Astrocyte of the hippocampus (primary cell): ENCODE data around the gene TMEM86A.
A peak's percentile ranks its signal among the peaks of the same experiment; 100 is the strongest.

Experiments used
- DNase-seq: peaks from one replicate; pipeline ENCODE4 v3.0.0; 2011; ENCODE audit warnings: low read depth, low spot score

The TMEM86A gene

DNA sequence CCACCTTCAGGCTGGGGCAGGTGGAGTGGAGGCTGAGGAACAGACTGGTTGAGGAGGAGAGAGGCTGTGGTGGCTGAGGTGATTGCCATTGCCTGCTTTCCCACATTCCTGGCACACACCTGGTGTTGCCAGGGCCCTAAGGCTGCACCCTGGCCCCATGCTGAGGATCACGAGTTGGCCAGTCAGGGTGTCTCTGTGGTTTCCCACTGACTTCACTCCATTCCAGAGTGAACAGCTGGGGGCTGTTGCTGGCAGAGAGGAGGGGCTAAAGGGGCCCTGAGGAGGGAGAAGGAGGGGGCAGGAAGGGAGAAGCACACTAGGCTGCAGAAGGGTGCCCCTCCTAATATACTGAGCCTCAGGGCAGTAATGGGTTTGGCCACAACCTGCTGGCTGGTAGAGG is 1.8 kb downstream of the TMEM86A start:
- peak; percentile 39 for DNase-seq

DNA sequence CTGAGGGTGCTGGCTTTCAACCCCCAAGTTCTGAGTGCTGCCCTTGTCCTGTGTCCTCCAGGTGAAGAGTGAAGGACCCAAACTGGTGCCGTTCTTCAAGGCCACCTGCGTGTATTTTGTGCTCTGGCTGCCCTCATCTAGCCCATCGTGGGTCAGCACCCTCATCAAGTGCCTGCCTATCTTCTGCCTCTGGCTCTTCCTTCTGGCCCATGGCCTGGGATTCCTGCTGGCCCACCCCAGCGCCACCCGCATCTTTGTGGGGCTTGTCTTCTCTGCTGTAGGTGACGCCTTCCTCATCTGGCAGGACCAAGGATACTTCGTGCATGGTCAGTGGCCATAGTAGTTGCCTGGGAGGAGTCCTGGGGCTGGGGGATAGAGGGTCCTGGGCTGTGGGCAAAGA is 2.3 kb downstream of the TMEM86A start:
- no peak for DNase-seq

DNA sequence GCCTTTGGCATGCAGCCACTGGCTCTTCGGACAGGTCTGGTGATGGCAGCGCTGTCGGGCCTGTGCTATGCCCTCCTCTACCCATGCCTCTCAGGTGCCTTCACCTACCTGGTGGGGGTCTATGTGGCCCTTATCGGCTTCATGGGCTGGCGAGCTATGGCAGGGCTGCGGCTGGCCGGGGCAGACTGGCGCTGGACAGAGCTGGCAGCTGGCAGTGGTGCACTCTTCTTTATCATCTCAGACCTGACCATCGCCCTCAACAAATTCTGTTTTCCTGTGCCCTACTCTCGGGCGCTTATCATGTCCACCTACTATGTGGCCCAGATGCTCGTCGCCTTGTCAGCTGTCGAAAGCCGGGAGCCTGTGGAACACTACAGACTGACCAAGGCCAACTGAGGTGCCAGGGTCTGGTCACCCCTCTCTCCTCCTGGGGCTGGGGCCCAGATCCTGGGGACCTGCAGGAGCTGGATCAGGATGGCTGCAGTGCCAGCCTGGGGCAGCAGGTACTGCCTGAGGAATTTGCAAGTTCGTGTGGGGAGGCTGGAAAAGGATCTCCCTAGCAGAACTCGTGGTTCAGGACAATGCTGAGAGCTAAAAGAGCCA is 3.1 kb downstream of the TMEM86A start:
- DNase-seq, result no peak

DNA sequence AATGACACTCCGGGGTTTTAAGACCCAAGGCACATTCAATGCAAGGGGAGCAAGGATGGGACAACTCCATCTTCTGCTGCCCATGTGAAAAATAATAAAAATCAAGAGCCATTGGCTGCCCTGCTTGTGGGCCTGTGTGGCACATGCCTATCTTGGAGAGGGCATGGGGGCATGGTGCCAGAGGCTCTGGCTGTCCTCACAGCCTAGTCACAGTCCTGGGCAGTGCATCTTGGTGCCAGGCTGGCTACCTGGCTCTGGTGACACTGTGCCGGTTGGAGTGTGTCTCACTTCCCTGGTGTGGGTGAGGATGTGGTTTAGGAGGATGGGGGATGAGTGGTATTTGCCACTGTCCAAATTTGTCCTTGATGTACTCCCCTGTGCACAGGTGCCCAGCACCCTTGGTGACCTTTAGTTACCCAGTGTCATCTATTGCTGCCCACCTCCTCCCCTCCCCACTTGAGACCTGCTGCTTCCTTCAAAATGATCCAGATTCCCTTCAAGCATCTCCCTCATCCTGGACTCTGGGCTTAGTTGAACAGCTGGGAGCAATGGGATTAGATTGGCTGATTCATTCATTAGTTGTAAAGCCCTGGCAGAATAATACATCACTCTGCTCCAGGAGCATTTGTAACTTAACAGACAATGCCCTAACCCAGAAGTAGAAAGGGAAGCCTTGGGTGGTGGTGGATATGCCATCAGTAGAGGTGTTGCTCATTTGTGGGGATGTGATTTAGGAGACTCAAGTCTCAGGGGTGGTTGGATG is 4.6 kb downstream of the TMEM86A start:
- DNase-seq, result no peak

DNA sequence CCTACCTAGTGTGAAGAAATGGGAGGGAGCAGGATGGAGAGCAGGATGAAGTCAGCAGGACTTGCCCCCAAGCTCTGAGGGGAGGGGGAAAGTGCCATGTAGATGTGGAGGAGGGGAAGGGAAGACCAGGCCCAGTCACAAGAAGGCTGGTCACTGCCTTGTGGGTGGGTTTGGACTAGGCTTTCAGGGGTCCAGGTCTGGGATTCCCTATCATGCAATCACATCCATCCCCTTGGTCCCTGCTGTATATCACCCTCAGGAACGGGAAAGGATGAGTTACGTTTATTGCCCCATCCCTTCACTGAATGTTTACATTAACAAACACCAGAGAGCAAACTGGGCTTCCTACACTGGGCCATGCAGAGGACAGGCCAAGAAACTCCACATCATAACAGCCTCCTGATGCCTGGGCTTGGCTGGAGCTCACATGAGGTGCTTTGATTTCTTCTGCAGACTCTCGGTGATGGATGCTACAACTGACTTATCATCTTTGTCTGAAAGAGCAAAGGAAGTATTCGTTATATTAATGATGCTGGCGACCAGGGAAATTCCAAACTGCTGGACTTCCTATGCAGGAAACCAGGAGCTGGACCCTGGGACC is 5.6 kb downstream of the TMEM86A start:
- no peak for DNase-seq

DNA sequence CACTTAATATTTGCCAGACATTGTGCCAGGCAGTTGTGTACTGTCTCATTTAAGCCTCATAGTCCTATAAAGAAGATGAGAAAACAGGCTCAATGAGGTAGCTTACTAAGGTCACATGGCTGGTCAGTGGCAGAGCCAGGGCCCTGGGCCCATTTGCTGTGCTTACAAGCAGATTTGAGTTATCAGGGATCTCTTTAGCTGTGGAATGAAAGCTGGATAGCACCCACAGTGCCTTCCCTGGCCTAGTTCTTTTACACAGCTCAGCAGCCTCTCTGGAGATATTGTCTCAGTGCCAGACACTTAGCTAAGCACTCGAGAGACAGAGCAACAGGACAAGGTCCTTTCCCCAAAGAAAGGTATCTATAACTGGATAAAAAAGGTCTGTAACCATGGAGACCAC is 6.1 kb downstream of the TMEM86A start:
- DNase-seq, result no peak

DNA sequence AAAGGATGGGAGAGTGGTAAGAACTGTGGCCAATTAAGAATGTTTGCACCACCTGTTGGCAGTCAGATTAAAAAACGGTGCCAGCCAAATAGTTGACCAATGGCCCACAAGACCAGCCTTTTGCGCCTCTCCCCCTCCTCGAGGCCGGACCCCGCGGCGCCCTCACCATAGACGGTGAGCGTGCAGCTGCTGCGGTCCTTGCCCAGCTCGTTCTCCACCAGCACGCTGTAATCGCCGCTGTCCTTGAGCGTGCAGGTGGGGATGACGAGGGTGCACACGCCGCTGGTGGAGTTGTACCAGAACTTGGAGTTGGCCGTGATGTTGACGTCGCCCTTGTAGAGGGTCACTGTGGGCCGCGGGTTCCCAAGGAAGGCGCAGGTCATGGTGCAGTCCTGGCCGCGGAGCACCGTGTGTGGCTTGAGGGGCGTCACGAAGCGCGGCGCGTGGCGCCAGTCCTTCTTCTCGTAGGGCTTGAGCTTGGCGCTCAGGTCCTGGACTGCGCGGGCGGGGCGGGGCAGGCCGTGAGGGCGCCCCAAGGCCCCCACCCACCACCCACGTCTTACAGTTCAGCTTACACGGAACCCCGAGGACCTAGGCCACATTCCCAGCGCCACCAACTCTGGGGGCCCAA is 7.2 kb downstream of the TMEM86A start:
- peak; percentile 27 for DNase-seq

DNA sequence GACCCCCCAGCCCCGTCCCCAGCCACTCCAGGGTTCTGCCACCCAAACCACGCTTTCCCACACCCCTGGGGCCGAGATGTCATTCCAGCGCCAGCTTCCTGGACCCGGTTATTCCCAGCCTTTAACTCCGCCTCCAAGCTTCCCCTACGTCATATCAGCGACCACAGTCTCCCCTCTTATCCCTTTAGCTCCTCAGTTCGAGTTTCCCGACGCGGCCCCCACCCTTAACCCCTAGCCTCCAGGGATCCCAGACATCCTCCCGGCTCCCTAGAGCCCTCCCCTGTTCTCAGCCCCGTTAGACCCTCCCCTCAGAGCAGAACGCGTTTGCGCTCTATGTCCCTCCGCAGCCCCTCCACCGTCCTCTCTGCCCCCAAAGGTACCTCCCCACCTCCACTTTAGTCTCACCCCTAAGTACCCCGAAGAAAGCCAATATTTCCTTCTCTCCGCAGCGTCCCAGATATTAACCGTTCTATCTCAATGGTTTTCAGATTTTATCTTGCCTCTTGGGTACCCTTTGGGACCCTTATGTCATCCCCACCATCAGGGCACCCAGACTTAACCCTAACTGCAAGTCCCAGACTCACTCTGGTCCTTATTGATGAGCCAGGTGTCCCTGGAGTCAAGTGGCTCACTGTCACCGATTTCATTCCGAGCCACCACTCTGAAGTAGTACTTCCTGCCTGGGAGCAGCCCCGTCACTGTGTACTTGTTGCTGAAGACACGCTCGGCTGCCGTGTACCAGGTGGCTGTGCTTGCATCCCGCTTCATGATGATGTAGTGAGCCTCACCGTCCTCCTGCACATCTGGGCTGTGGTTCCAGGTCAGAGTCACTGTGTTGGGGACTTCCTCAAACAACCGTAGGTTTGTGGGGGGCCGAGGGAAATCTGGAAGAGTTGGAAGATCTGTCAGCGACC is 8.0 kb downstream of the TMEM86A start:
- DNase-seq, result peak; percentile 50

DNA sequence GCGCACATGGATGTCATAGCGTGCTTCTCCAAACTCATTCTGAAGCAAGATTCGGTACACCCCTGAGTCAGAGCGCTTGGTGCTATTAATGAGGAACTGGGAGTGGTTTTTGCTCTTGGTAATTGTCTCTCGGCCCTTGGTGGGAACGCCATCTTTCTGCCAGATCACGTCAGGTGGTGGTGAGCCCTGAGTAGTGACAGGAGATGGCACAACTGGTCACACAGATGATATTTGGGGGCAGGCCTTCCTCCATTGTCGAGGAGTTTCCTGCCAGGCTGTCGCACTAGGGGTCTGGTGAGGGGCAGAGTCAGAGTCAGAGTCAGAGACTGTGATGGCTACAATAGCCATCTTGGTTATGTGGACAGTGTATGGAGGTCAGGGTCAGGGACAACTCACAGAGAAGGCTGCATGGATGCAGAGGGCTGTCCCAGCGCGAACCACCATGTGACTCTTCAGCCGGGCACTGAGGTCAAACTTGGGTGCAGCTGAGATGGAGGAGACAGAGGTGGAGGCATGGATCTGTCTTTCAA is 9.3 kb downstream of the TMEM86A start:
- DNase-seq, result no peak

DNA sequence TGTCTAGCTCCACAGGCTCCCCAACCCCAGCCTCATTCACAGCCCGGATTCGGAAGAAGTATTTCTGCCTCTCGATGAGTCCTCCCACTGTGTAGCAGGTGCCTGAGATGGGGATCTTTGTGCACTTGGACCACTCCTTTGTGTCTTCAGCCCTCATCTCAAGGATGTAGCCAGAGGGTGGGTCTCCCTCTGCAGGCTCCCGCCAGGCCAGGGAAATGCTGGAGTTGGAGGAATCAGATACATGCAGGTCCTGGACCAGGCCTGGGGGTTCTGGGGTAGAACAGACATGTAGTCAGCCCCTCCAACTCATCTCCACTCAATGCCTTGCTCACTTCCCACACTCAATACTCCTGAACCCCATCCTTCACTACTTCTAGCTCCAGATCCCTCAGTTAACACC is 10.8 kb downstream of the TMEM86A start:
- no peak for DNase-seq

DNA sequence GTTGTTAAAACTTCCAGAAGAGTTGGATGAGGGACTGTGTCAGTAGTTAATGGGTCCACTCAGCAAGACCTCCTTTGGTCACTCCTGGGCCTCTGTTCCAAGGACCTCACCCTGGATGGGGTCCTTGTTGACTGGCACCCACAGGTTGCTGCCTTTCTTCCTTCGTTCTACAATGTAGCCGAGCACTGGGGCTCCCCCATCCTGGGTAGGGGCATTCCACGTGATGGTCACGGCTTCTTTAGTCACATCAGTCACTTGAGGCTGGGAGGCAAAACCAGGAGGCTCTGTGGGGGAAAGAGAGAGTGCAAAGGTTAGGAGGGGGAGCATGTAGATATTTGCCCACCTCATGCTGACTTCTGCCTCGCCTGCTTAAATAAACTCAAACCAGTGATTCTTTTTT is 12.0 kb downstream of the TMEM86A start:
- DNase-seq, result no peak

DNA sequence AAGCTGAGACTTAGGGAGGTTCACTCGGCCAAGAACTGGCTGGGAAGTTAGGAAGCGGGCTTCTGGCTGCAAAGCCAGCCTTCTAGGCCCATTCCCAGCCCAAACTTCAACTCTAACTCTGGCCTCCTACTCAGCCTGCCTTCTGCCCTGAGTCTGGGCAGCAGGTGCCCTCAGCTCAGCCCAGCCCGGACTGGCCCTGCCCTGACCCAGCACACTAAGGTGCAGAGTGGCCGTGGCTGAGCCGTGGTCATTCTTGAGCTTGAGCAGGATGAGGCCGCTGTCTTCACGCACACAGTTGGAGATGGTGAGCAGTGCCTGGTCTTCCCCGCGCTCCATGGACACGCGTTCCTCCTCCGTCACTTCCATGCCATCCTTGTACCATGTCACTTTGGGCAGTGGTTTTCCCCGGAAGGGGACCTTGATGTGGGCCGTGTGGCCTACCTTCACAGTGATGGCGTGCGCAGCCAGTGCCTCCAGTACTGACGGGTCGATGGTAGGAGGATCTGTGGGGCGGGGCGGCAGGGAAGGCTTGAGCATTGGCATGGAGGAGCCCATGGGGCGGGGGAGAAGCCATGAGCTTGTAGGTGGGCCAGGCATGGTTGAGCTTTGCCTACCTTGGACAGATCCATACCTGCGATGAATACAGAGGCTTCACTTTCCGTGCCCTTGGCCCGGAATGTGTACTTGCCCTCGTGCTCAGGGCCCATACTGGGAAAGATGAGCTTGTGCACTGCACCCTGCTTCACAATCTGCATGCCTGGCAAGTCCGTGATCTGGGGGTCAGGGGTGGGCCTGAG is 15.3 kb downstream of the TMEM86A start:
- no peak for DNase-seq

DNA sequence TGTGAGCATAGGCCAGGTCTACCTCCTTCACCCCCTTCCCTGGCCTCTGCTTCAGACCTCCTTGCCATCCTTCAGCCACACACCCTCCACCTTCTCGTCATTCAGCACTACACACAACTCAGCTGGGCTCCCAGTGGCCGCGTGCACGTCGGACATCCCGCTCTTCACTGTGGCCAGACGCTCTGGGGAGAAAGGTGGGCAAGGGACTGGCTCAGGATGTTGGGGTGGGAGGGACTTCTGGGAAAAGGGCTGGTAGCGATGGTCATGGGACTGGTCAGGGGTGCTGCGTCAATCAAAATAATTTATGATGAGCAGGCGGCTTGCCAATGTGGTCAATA is 15.8 kb downstream of the TMEM86A start:
- DNase-seq, result no peak

DNA sequence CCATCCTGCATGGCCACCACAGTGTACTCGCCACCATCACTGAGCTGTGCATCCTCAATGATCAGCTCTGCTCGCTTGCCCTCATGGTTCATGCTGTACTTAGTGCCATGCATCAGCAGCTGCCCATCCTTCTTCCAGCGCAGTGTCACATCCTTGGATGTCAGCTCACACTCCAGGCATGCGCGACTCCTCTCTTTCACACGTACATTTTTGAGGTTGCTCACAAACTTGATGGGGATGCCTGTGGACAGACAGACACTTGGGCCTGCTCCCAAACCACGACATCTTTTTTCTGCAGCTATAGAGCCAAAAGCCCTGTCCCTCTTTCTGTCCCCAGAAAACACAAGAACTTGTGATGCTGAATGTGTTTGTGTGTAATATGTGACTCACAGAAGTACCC is 16.9 kb downstream of the TMEM86A start:
- DNase-seq, result no peak

DNA sequence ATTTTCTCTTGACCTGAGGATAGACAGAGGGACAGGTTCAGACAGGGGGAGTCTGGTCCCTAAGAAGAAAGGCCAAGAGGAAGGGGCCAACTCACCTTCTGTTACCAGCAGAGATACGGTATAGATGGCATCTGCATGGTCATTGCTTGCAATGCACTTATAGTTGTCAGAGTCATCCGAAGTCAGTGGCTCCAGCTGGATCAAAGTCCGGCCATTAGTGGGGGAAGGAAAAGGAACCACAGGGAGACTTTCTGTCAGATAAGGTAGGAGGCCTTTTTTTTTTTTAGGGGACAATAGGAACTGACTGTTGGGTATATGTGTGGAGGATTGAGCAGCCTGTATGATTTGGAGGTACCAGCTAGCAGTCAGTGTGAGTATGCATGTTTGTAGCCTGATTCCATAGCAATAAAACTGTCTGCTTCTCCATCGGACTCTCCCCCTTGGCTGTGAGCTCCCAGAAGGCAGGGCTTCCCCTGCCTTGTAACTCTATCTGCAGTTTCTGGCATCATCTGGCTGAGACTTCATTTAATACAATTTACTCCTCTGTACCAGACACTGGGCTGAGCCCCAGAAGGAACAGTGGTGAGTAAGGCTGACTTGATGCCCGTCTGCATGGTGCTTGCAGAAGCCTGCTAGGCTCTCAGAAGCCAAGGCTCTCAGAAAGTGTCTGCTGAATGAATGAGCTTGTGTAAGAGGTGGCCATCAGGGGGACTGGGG is 21.7 kb downstream of the TMEM86A start:
- no peak for DNase-seq

DNA sequence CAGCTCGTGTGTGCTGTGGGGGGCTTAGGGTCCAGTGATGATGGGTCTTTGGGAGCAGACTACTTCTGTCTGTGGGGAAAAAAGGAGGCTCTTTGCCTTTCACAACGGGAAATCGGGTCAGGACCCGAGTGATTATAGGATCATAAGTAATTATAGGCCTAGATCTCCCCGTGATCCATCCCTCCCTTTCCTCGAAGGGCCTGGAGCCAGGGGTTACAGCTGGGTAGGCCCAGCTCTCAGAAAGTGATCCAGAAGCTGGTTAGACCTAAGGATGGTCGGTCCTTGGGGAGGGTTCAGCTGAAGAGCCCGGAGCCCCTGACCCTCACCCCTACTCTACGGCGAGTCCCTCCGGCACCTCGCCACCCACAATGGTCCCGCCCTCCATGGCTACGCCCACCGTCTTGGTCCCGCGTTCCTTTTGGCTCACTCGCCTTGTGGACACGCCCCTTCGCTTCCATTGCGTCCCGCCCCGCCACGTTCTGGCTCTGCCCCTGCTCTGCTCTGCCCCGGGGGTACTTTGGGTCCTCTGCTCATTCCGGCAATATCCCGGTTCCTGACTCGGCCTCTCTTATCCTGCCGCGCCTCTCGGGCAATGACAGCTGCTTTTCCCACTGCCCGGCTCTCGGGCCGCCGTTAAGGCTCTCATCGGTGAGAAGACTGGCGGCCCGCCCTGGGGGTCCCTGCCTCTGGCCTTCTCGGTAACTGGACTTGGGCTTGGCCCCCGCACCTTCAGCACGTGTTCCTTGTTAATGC is 22.4 kb downstream of the TMEM86A start:
- DNase-seq, result peak; percentile 80

DNA sequence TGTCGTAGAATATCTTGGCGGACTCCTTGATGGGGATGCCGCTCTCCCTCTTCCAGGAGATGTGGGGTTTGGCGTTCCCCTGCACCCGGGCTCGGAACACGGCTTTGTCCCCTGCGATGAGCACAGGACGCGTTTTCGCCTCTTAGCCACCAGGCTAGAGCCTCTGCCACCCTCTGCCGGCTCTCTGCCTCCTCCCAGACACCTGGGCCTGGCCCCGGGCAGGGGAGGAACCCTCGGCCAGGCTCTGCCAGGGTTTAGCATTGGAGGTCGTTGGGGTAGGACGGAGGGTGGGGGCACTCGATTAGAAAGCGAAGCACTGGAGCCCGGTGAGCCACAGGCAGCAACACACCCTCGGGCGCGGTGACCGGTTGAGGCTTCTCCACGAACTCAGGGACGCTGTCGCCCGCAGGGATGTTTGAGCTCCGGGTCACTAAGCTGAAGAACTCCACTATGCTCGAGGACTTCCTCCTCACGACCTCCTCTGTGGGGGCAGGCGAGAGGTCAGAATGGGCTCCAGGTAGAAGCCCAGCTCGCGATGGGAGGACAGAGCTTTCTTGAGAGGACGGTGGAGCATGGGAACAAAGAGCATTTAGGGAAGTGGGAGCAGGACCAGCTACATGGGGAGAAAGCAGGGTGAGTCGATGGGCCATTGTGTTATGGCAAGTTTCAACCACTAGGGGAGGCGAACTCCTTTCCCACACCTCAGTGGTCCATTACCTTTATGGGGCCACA is 23.1 kb downstream of the TMEM86A start:
- peak; percentile 72 for DNase-seq

DNA sequence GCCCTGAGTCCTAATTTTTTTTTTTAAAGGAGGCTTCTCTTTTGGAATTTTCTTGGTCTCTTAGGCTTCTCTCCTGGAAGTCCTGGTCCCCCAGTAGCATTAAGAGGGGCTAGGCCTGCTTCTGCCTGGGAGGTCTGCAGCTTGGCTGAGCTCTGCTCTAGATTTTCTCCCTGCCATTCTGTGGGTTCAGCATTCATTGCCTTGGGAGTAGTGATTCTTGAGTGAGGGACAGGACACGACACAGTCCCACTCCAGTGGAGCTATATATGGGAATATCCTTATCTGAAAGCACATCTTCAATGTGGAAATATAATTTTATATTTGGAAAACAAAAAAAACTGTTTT is 23.7 kb downstream of the TMEM86A start:
- no peak for DNase-seq

DNA sequence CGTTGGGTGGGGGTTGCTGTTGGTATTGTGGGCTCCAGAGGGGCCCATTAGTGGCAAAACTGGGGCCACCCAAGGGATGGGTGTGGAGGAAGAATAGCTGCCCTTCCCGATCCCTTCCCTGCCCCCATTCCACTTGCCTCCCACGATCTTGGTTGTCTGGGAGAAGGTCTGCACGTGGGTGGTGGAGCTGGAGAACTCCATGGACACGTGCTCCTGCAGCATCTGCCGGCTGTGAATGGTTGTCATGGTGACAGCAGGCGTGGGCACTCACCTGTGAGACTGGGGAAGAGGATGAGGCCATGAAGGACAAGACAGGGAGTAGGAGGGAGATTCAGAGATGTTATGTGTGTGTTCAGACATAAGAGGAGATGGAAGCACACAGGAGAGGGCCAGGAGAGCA is 25.4 kb downstream of the TMEM86A start:
- DNase-seq, result no peak
